Caco-2 (cell line): Measurements from ENCODE around the gene RABGEF1. TPM values are rescaled to one million over a fixed set of nuclear protein-coding genes. Genes with fewer than 3 reads are reported as not detected.

ENCODE experiments used
- BruUV-seq: library from RNA; stranded (reverse); fragments of 400-500 nt; replicated peaks from 2 replicates; lab custom pipeline; 2021; lab: Mats Ljungman, UMichigan
- CTCF ChIA-PET: fragments of 300-600 bp; sonication (Branson Sonifier 250); formaldehyde crosslinking; loops from one replicate; lab custom pipeline; 2022; ENCODE audit warnings: antibody characterized with exemption; lab: Charles Lee
- POLR2A ChIA-PET: fragments of 300-600 bp; sonication (Branson Sonifier 250); formaldehyde crosslinking; loops from one replicate; lab custom pipeline; 2022; ENCODE audit warnings: antibody characterized with exemption; lab: Charles Lee
- DNase-seq, 2 experiments: peaks; one replicate each; pipeline versions ENCODE4 v3.0.0 to v3.0.0-alpha.2; 2020 to 2022
- H3K27me3 ChIP-seq: replicated peaks from 2 replicates; pipeline ENCODE4 v1.6.0; 2011; ENCODE audit warnings: low read length; ENCODE audit not compliant: control insufficient read depth, insufficient read depth
- H3K36me3 ChIP-seq: 2 replicates; pipeline ENCODE4 v1.5.1; 2011; ENCODE audit warnings: low read length; ENCODE audit not compliant: control insufficient read depth, insufficient read depth
- H3K4me1 ChIP-seq: fragments of 250-450 bp; sonication (Bioruptor Pico); 2 replicates; pipeline ENCODE4 v1.5.1; 2020; ENCODE audit warnings: mild to moderate bottlenecking
- H3K4me3 ChIP-seq: 2 replicates; pipeline ENCODE4 v1.5.1; 2011; ENCODE audit warnings: low read depth, mild to moderate bottlenecking, control low read depth, low read length
- H3K9me3 ChIP-seq: fragments of 250-450 bp; sonication (Bioruptor Pico); 2 replicates; pipeline ENCODE4 v1.5.1; 2020; ENCODE audit warnings: mild to moderate bottlenecking, moderate library complexity
- H3K27ac Mint-ChIP-seq: one replicate; pipeline ENCODE4 v1.8.0; 2022; ENCODE audit warnings: mixed read lengths; ENCODE audit not compliant: unreplicated experiment
- H3K27me3 Mint-ChIP-seq: one replicate; pipeline ENCODE4 v1.8.0; 2022; ENCODE audit warnings: mixed read lengths; ENCODE audit not compliant: insufficient read depth, unreplicated experiment
- H3K36me3 Mint-ChIP-seq: one replicate; pipeline ENCODE4 v1.8.0; 2022; ENCODE audit warnings: mild to moderate bottlenecking, mixed read lengths; ENCODE audit not compliant: insufficient read depth, unreplicated experiment
- H3K4me1 Mint-ChIP-seq: one replicate; pipeline ENCODE4 v1.8.0; 2022; ENCODE audit warnings: low read depth, mixed read lengths; ENCODE audit not compliant: unreplicated experiment
- H3K4me3 Mint-ChIP-seq: one replicate; pipeline ENCODE4 v1.8.0; 2022; ENCODE audit warnings: mild to moderate bottlenecking, moderate library complexity, mixed read lengths; ENCODE audit not compliant: unreplicated experiment
- H3K9me3 Mint-ChIP-seq: one replicate; pipeline ENCODE4 v1.8.0; 2022; ENCODE audit warnings: mixed read lengths; ENCODE audit not compliant: unreplicated experiment
- CTCF ChIP-seq, 2 experiments: fragments of 200-600 bp in 1 of 2; IDR thresholded peaks; 1 replicate in 1 of 2; 2 replicates in 1 of 2; pipeline versions ENCODE4 v1.5.1 to v1.8.0; 2011 to 2022; ENCODE audit warnings: antibody characterized with exemption in 1 of 2, control low read depth in 1 of 2, inconsistent platforms in 1 of 2, low read depth in 1 of 2, low read length in 1 of 2, mild to moderate bottlenecking in 1 of 2, moderate library complexity in 1 of 2; ENCODE audit not compliant: insufficient read depth in 1 of 2, severe bottlenecking in 1 of 2, unreplicated experiment in 1 of 2
- intact Hi-C: fragments of 100-400 bp; cut with micrococcal nuclease; formaldehyde crosslinking; loops from one replicate; pipeline ENCODE4 v1.10.0; 2022; ENCODE audit not compliant: unreplicated experiment
- total RNA-seq: library from RNA; stranded (reverse); gene quantifications from 2 replicates; pipeline ENCODE4 v1.2.3, GENCODE V29; 2022

The RABGEF1 gene
- total RNA-seq, 1 experiment from 2014 or later: 20.3 TPM

GRCh38 chr7:66735850-66736249 lies 4.7 kb upstream of the RABGEF1 start:
- Mint-ChIP-seq H3K27me3 (no peaks in the 10 kb centered on the region), H3K4me3 (no peak overlapping the region), H3K4me1 (peaks cover 6% of the 10 kb centered on the region), H3K9me3 (peaks cover 21% of the 10 kb centered on the region), H3K27ac (no peak overlapping the region), H3K36me3 (peaks cover 36% of the 10 kb centered on the region)
- no peak for TF ChIP-seq CTCF (IDR thresholded peaks at IDR 0.05; ENCODE audit: insufficient read depth in 1 of 2, low read depth in 1 of 2, low read length in 1 of 2, severe bottlenecking in 1 of 2, unreplicated experiment in 1 of 2)
- no peaks in the 10 kb centered on the region for H3K4me1 ChIP-seq
- ChIA-PET POLR2A (no interaction called here), CTCF (no interaction called here)
- H3K9me3 ChIP-seq: 0 out of 2 replicates have a peak, but pooled peaks cover 3% of the 10 kb centered on the region
- H3K36me3 ChIP-seq: peaks cover 3% of the 10 kb centered on the region; the same call in 1 of the 2 replicates
- no peaks in the 10 kb centered on the region for H3K27me3 ChIP-seq
- intact Hi-C loops: no loop called here
- DNase-seq: no peak
- BruUV-seq: no TSS peak
- no peak overlapping the region for H3K4me3 ChIP-seq

GRCh38 chr7:66736892-66737291 lies 3.6 kb upstream of the RABGEF1 start:
- Histone ChIP-seq H3K4me1 (no peaks in the 10 kb centered on the region), H3K4me3 (no peak overlapping the region), H3K36me3 (peaks cover 3% of the 10 kb centered on the region; the same call in 1 of the 2 replicates), H3K27me3 (no peaks in the 10 kb centered on the region), H3K9me3 (0 out of 2 replicates have a peak, but pooled peaks cover 3% of the 10 kb centered on the region)
- H3K27ac Mint-ChIP-seq: no peak overlapping the region
- no peak for TF ChIP-seq CTCF (IDR thresholded peaks at IDR 0.05; ENCODE audit: insufficient read depth in 1 of 2, low read depth in 1 of 2, low read length in 1 of 2, severe bottlenecking in 1 of 2, unreplicated experiment in 1 of 2)
- no TSS peak for BruUV-seq
- POLR2A ChIA-PET: no interaction called here
- peaks cover 6% of the 10 kb centered on the region for H3K4me1 Mint-ChIP-seq
- no peaks in the 10 kb centered on the region for H3K27me3 Mint-ChIP-seq
- H3K4me3 Mint-ChIP-seq: no peak overlapping the region
- CTCF ChIA-PET: no interaction called here
- intact Hi-C loops: no loop called here
- peaks cover 43% of the 10 kb centered on the region for H3K36me3 Mint-ChIP-seq
- peaks cover 21% of the 10 kb centered on the region for H3K9me3 Mint-ChIP-seq
- no peak for DNase-seq

- CTCF ChIA-PET: no interaction called here
- H3K4me3 Mint-ChIP-seq: no peak overlapping the region
These were observed 2.9 kb upstream of the RABGEF1 start for GRCh38 chr7:66737667-66738066.

More at GRCh38 chr7:66737667-66738066, 2.9 kb upstream of the RABGEF1 start:
- peaks cover 3% of the 10 kb centered on the region; the same call in 1 of the 2 replicates for H3K36me3 ChIP-seq
- no peak for TF ChIP-seq CTCF (IDR thresholded peaks at IDR 0.05; ENCODE audit: insufficient read depth in 1 of 2, low read depth in 1 of 2, low read length in 1 of 2, severe bottlenecking in 1 of 2, unreplicated experiment in 1 of 2)
- H3K27me3 ChIP-seq: no peaks in the 10 kb centered on the region
- DNase-seq: no peak
- peaks cover 4% of the 10 kb centered on the region; the same call in 1 of the 2 replicates for H3K4me1 ChIP-seq
- no TSS peak for BruUV-seq
- 0 out of 2 replicates have a peak, but pooled peaks cover 3% of the 10 kb centered on the region for H3K9me3 ChIP-seq
- Mint-ChIP-seq H3K9me3 (peaks cover 21% of the 10 kb centered on the region), H3K4me1 (peaks cover 9% of the 10 kb centered on the region), H3K27me3 (no peaks in the 10 kb centered on the region), H3K27ac (no peak overlapping the region), H3K36me3 (peaks cover 50% of the 10 kb centered on the region)
- no peak overlapping the region for H3K4me3 ChIP-seq
- POLR2A ChIA-PET: no interaction called here
- intact Hi-C loops: no loop called here
